ENCODE data around the gene PCBP3.
"Not testable (repeated sequence)": the region's sequence is repeated elsewhere in the genome, so short reads cannot be mapped to it uniquely, and the experiment has no call there.

The PCBP3 gene

DNA sequence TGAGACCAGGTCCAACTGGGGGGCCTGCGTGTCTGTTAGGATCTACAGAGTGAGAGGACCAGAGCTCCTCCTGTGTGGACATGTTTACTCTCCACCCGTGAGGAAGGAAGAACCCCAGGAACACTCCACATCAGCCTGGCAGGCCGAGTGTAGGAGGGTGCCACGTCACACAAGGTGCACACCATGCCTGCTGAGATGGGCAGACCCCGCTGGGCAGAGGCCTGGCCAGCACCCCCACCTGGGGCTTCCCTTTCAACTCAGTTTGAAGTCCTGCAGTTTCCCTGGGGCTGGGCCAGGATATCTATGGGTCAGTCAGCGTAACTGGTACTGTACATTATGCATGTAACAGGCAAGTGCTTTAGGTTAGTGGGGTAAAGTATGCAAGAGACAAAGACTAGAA, 30.1 kb upstream of the PCBP3 start:
- DNase-seq = no peak

DNA sequence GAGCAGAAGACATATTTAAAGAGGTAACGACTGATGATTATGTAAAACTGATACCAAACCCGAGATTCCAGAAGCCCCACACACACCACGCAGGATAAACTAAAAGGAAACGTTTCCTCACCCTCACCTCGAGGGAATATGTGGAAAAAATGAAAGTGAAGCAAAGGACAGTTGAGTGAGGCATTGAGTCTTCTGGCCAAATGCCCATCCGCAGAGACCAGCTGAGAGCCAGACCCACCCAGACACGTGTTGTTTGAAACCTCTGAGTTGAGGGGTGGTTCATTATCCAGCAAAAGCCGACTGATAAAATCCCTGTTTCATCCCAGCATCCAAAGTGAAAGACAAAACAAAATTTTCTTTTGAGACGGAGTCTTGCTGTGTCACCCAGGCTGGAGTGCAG, 29.6 kb upstream of the PCBP3 start:
- no peak for DNase-seq

DNA sequence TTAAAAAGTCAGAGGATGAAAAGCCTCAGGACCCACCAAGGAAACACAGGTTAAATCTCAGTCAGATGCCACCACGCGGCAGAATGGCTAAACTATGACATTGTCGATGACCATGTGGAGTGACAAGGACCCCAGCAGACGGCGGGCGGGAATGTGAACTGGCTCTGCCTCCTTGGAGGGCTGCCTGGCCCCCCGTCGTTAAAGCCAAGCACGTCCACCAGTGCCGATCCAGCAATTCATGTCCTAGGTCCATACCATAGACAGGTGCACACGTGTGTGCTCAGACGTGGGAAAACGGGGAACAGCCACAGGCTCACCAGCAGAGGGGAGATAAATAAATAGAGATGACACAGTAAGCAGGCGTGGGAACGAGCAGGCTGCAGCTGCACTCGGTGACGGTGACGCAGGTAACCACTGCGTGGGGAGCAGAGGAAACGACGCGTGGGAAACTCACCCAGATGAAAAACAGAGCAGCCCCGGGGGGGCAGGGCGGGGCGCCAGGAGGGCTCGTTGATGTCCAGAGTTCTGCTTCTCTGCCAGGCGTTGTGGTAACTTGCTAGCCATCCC, 28.3 kb upstream of the PCBP3 start:
- DNase-seq = peak in 2 of 56 donors; percentile 13 to 14

DNA sequence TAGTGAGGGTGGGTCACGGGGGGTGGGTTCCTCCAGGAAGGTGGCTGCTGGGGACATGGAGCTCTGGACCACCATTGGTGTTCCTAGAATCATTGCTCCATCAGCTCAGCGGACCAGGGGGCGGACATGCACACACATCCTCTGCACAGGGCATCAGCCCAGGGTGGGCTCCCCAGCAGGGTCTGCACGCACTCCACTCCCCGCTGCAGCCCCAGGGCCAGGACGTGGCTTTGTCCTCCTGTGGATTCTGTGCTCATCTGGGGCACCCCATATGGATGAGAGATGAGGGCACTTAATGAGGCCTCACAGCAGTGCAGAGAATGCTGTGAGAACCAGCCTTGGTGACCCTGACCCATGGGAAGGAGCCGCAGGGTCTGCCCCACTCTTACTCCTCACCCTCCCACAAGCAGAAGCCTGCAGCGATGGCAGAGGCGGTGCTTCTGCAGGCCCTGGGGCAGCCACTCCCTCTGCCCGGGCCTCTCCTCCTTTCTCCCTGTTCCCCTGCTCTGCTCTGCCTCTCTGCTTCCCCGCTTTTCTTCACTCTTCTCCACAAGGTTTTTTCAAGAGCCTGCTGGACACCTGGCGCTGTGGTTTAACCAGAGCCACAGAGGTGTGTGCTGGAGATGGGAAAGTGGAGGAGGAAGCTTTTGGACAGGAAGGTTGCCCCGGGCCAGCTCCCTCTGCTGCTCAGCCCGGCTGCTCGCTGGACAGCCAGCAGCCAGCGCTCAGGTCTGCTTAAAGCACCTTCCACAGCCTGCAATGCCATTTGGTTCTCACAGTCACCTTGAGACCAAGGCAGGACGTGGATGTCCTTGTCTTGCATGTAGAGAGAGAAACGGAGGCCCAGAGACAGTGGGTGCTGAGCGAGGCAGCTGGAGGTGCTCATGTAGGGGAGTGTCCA, 26.3 kb upstream of the PCBP3 start:
- no peak for DNase-seq

DNA sequence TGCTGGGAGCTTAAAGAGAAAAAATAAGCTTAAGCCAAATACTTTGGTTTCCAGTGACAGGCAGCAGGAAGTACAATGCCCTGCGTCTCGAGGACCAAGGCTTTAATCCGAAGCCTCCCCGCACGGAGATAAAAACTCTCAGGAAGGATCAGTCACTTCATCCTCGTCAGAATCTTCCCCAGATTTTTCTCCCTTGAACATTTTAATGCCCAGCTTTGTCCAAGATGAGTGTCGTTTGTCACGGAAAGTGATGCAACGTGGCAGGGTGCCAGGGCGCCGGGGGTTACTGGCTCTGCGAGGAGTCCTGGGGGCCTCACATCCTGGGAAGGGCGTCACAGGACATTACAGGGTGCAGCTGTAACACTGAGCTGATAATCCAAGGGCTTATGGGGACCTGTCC, 25.2 kb upstream of the PCBP3 start:
- DNase-seq = no peak

DNA sequence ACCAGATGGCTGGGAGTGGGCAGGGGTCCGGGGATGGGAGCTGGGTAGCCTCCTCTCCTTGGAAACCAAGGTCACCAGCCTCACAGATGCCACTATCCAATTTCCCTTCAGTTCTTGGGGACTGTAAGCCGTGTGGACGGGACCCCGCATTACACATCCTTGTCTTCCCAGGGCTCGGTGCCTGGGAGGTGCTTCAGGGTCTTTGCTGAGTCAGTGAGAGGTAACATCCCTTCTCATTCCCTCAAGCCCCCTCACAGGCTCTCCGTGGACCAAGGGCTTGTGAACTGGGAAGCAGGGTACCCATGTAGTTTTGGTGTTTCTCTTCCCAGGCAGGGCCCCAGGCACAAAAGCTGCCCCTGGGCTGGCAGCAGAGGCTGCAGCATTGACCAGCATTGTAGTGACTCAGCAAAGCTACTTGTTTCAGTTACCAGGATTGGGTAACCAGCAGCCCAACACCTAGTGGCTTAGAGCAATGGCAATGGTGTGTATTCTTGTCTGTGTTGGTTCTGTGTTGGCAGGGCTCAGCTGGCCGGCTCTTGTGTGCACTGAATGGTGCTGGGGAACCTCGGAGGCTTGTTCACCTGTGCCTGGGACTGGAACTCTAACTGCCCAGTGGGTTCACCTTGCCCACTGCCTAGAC, 24.6 kb upstream of the PCBP3 start:
- no peak for DNase-seq

DNA sequence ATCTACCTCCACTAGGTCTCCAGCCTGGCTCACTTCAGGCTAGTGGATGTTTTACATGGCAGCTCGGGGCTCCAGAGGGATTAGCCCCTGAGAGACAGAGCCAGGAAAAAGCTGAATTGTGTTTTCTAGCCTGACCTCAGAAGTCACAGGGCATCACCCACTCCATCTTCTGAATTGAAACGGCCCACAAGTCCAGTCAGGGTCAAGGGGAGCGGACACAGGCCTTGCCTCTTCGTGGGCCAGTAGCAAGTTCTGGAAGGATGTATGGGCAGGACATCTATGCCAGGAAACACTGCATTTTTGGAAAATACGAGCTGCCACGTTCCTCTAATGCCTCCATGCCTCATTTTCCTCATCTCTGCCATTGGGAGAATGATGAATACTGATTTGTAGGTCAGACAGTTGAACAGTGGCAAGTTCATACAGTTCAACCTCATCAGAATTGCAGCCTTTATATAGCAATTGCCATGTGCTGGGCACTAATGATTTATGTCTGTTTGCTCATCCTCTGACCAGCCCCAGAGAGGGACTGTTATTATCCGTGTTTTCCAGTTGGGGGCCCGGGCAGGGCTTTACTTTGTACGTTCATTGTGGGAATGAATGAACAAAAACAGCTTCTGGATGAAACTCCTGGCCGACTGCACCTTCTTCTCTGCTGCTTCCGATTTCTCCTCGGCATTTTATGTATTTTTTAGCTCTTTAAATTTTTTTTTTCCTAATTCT, 23.2 kb upstream of the PCBP3 start:
- DNase-seq = no peak

DNA sequence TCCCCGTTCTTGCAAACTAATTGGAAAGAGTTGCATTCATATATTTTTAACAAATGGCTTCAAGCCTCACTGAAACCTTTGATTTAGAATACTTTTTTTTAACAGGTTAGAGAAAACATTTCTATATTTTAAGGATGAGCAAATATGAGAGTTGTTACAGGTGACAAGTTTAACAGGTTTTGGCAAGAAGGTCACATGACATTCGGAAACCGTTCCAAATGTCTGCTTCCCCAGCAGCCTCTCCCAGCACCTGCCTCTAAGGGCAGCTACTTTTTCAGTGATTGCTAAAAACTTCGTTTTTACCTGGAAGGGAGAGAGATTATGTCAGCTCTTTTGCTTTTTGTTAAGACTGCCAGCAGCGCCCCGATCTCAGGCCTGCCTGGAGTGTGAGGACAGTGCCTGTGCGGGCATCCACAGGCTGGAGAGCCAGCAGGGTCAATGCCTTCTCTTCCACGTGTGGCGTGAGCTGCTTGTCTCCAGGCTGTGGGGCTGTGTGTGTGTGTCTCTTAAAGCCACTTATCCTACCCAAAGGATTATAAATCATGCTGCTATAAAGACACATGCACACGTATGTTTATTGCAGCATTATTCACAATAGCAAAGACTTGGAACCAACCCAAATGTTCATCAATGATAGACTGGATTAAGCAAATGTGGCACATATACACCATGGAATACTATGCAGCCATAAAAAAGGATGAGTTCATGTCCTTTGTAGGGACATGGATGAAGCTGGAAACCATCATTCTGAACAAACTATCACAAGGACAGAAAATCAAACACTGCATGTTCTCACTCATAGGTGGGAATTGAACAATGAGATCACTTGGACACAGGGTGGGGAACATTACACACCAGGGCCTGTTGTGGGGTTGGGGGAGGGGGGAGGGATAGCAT, 21.8 kb upstream of the PCBP3 start:
- not testable (repeated sequence) for DNase-seq

DNA sequence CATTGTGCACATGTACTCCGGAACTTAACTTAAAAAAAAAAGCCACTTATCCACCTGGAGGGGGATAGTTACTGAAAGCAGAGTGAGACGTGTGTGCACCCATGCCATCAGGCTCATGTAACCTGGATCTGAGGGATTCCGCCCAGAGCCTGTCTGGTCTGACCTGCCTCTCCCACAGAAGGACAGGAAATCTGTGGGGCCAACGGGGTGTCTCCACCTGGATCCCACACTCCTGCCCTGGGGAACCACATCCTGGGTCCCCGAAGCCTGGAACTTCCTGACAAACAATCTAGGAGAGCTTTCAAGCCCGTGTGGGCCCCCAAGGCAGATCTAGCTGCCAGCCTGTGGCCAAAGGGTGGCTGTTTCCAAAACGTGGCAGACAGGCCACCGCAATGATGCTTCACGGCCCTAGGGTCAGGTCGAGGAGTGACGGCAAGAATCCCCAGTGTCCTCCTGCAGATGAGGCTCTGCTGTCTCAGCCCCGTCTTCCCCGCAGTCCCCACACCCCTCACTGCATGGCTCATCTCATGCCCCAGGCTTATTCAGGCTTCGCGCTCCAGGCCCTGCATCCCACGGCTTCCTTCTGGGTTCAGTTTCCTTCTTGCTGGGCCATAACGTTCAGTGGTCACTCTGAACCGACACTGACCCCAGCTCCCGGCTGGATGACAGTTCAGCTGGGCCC, 21.0 kb upstream of the PCBP3 start:
- DNase-seq = no peak

DNA sequence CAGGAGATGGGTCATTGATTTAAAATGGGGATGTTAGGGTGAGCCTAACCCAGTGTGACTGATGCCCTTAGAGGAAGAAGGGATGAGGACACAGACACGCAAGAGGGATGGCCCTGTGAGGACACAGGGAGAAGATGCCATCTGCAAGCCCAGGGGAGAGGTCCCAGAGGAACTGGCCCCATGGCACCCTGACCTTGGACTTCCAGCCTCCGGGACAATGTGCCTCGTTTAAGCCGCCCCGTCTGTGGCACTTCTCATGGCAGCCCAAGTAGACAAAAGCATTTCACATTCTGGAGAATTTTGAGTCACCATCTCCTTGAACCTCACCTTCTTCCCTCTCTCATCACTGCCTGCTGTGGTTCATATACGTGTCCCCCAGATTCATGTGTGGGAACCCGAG, 20.1 kb upstream of the PCBP3 start:
- DNase-seq = no peak

DNA sequence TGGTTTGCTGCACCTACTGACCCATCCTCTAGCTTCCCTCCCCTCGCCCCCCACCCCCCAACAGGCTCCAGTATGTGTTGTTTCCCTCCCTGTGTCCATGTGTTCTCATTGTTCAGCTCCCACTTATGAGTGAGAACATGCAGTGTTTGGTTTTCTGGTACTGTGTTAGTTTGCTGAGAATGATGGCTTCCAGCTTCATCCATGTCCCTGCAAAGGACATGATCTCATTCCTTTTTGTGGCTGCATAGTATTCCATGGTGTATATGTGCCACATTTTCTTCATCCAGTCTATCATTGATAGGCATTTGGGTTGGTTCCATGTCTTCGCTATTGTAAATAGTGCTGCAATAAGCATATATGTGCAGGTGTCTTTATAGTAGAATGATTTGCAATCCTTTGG, 17.4 kb upstream of the PCBP3 start:
- DNase-seq = not testable (repeated sequence)

DNA sequence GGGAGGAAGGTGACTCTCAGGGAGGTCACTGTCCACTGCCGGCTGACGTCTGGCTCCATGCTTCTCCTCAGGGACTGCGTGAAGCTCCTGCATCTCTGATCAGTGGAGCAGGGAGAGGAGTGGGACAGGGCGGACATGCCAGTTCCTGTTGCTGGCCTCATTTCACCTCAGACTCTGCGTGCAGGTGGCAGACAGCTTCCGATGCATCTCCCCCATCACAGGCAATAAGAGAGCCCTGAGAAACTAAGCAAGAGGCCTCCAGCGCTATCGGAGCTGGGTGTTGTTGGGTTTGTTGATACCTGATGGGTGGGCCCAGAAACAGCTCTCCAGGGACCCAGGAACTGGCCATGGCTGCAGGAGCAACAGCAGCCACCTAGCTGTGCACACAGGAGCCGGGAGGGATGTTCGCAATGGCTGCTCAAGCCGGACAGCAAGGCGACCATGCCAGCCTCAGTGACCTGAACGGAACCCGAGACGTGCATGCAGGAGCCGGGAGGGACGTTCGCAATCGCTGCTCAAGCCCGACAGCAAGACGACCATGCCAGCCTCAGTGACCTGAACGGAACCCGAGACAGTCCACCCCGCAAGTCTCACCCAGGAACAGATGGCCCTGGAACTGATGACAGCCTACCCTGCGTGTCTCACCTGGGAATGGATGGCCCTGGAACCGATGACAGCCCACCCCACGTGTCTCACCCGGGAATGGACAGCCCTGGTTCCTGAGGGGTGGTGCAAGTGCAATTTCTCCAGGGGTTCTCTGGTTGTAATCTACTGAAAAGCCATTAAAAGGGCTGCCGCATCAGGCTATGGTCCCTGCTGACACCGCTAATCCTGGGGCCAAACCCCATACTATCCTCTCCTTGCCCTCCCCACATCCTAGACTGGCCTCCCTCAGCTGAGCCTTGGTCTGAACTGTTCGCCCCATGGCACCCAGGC, 14.2 kb upstream of the PCBP3 start:
- DNase-seq = no peak

DNA sequence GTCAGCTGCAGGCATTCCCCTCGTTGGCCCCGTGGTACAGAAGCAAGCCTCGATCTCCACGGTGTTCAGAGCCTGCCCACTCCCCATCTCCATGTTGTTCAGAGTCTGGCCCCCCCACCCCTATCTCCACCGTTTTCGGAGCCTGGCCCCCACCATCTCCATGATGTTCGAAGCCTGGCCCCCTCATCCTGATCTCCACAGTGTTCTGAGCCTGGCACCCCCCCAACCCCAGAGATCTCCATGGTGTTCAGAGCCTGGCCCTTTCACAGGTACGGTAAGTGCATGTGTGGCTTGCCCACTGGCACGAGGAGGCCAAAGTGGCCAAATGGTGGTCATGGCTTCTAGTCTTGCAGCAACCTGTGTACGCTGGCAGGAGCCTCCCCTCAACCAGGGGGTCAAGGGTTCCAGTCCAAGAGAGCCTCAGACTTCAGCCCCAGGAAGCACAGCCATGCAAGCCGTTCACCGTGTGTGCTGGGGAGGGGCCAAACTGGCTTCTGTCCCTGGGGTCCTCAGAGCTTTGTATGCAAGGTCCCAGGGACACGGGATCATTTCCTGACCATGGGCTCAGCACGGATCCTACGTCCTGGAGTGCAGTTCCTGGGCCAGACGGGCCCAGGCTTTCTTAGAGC, 13.3 kb upstream of the PCBP3 start:
- no peak for DNase-seq

DNA sequence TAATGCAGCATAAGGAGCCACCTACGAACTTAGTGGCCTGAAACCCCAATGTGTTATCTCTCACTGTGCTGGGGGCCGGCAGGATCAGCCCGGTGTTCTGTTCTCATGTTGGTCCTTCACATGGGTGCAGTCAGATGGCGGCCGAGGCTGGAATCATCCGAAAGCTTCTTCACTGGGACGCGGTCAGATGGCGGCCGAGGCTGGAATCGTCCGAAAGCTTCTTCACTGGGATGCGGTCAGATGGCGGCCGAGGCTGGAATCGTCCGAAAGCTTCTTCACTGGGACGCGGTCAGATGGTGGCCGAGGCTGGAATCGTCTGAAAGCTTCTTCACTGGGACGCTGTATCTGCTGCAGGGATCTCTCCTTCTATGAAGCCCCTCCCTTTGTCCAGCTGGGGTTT, 12.6 kb upstream of the PCBP3 start:
- no peak for DNase-seq

DNA sequence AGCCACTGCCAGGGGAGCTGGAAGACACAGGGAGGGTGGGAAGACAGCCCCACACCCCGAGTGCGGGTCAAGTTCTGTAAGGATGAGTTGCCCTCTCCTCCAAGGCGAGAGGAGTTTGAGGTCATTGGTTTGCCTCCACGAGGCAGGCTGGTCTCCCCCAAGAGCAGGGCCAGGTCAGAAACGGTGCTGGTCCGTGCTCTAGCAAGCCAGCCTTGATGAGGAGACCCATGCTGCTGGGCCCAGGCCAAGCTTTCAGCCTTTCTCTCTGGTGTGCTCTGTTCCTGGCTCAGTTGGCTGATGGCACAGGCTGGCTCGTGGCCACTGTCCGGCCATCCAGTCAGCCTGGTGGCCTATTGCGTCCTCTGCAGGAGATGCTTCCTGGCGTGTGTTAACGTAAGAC, 12.0 kb upstream of the PCBP3 start:
- no peak for DNase-seq

DNA sequence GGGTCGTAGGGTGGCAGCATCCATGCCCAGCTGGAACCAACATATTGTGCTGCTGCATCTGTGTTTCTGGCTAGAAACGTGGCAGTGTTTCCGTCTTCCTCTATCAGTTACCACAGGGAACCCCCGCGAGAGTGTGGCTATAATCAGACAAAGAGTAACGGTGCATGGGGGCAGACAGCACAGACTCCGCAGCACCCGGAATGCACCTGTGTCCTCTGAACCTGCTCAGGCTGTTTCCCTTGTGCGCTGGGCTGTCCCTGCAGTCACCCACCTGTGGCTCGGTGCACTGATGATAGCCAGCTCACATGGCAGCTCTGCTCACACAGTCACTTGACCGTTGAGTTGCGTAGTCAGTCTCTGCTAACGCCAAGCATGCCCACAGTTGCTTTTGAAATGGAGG, 11.4 kb upstream of the PCBP3 start:
- DNase-seq = no peak

DNA sequence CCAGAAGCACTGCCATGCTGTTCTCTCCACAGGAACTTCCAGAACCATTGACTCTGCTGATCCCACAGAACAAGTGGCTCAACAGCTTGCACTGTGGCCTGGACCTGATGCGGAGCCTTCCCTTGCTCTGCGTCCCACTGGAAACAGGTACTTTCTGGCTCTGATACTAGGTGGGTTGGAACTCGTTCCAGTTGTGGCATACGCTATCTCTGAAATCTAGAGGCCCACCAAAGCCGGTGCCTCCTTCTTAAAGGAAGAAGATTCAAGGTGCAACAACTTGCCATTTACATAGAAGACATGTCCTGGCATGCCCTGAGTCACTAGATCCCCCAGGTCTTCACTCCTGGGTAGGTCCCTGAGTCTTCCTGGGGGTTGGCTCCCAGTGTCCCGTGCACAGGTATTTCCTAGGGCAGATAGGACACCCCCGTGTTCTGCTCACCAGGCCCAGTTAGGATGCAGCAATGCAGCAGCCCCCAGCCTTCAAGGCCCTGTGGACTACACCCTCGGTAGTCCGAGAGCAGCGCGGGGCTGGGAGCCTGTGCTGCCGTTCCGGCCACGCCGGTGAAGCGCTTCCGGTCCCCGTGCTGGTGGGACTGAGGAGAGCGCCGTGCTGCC, 10.8 kb upstream of the PCBP3 start:
- no peak for DNase-seq

DNA sequence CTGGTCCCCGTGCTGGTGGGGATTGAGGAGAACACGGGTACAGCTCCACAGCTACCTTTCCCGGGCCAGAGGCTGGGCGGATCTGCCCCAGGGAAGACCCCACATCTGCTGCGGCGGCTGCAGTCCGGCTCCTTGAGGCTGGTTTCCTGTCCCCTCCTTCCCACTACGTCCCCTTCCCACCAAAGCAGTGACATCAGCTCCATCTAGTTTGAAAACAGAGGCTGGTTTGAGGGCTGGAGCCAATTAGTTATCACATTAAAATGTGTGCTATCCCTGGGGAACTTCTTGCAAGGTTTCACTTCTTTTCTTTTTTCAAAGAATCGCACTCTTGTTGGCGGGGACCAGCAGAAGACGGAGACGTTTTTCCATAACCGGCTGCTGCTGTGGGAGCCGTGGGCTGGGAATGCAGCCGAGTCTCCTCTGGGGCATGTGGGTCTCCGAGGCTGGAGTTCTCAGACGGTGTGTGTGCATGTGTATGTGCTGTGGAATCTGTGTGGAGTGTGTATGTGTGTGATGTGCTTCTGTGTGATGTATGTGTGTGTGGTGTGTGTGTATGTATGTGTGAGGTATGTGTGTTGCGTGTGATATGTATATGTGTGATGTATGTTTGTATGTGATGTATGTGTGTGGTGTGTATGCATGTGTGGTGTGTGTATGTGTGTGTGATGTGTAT, 8.9 kb upstream of the PCBP3 start:
- no peak for DNase-seq
